Liver (tissue), 9 donors: ENCODE data around the gene PNKD. TPM values are rescaled to one million over a fixed set of nuclear protein-coding genes. Genes with fewer than 3 reads are reported as not detected.

ENCODE experiments used
- DNase-seq: peaks from one replicate; pipeline ENCODE4 v3.0.0-alpha.2; 2017; ENCODE audit warnings: low spot score
- H3K27ac ChIP-seq, 2 donors: one replicate each; pipeline ENCODE4 v1.7.0; 2013; ENCODE audit warnings: inconsistent platforms in 2 of 2, low read length in 2 of 2, control low read depth in 1 of 2, low read depth in 1 of 2, mild to moderate bottlenecking in 1 of 2
- H3K27me3 ChIP-seq, 4 donors: one replicate each; pipeline versions ENCODE4 v1.6.1 to v1.7.0; 2013; ENCODE audit warnings: low read length in 3 of 4, inconsistent platforms in 1 of 4, mild to moderate bottlenecking in 1 of 4, moderate library complexity in 1 of 4; ENCODE audit not compliant: control insufficient read depth in 4 of 4, insufficient read depth in 4 of 4
- H3K36me3 ChIP-seq, 4 donors: one replicate each; pipeline versions ENCODE4 v1.6.1 to v1.7.0; 2013; ENCODE audit warnings: low read length in 3 of 4, mild to moderate bottlenecking in 3 of 4, low read depth in 1 of 4, moderate library complexity in 1 of 4; ENCODE audit not compliant: control insufficient read depth in 4 of 4, insufficient read depth in 3 of 4
- H3K4me1 ChIP-seq, 4 donors: one replicate each; pipeline versions ENCODE4 v1.6.1 to v1.7.0; 2013; ENCODE audit warnings: low read length in 3 of 4, mild to moderate bottlenecking in 3 of 4, moderate library complexity in 1 of 4; ENCODE audit not compliant: control insufficient read depth in 4 of 4, insufficient read depth in 4 of 4
- H3K4me3 ChIP-seq, 3 donors: one replicate each; pipeline versions ENCODE4 v1.6.1 to v1.7.0; 2013; ENCODE audit warnings: low read length in 3 of 3, control low read depth in 1 of 3, low read depth in 1 of 3, mild to moderate bottlenecking in 1 of 3
- H3K9ac ChIP-seq, 2 donors: one replicate each; pipeline ENCODE4 v1.7.0; 2013; ENCODE audit warnings: low read length in 2 of 2, mild to moderate bottlenecking in 2 of 2, moderate library complexity in 2 of 2, control low read depth in 1 of 2, low read depth in 1 of 2
- H3K9me3 ChIP-seq, 4 donors: one replicate each; pipeline versions ENCODE4 v1.6.1 to v1.7.0; 2013; ENCODE audit warnings: low read length in 3 of 4; ENCODE audit not compliant: control insufficient read depth in 4 of 4
- EGR1 ChIP-seq, 2 donors: IDR thresholded peaks; 2 replicates each; pipeline ENCODE4 v1.6.1; 2016 to 2018; ENCODE audit warnings: antibody characterized with exemption in 2 of 2, low read depth in 2 of 2
- FOXA1 ChIP-seq: IDR thresholded peaks from 2 replicates; pipeline ENCODE4 v1.6.1; 2016; ENCODE audit warnings: antibody characterized with exemption
- FOXA2 ChIP-seq: IDR thresholded peaks from 2 replicates; pipeline ENCODE4 v1.6.1; 2016; ENCODE audit warnings: antibody characterized with exemption
- GABPA ChIP-seq, 2 donors: IDR thresholded peaks in 1 of 2; conservative IDR thresholded peaks in 1 of 2; 2 replicates each; pipeline ENCODE4 v1.6.1; 2016; ENCODE audit warnings: antibody characterized with exemption in 2 of 2, mild to moderate bottlenecking in 1 of 2, moderate library complexity in 1 of 2
- HNF4A ChIP-seq, 2 donors: conservative IDR thresholded peaks; 2 replicates each; pipeline ENCODE4 v1.6.1; 2016; ENCODE audit warnings: antibody characterized with exemption in 2 of 2, mild to moderate bottlenecking in 2 of 2
- HNF4G ChIP-seq: IDR thresholded peaks from 2 replicates; pipeline ENCODE4 v1.6.1; 2016; ENCODE audit warnings: antibody characterized with exemption
- JUND ChIP-seq, 2 donors: IDR thresholded peaks; 2 replicates each; pipeline ENCODE4 v1.6.1; 2016; ENCODE audit warnings: antibody characterized with exemption in 2 of 2
- NR2F2 ChIP-seq: IDR thresholded peaks from 2 replicates; pipeline ENCODE4 v1.6.1; 2016; ENCODE audit warnings: antibody characterized with exemption
- RAD21 ChIP-seq, 2 donors: IDR thresholded peaks; 2 replicates each; pipeline ENCODE4 v1.6.1; 2016; ENCODE audit warnings: antibody characterized with exemption in 2 of 2, mild to moderate bottlenecking in 2 of 2
- RXRA ChIP-seq, 2 donors: IDR thresholded peaks; 2 replicates each; pipeline ENCODE4 v1.6.1; 2017 to 2018; ENCODE audit warnings: antibody characterized with exemption in 2 of 2, mild to moderate bottlenecking in 1 of 2
- SP1 ChIP-seq: IDR thresholded peaks from 2 replicates; pipeline ENCODE4 v1.6.1; 2018; ENCODE audit warnings: antibody characterized with exemption, mild to moderate bottlenecking
- TAF1 ChIP-seq: conservative IDR thresholded peaks from 2 replicates; pipeline ENCODE4 v1.6.1; 2016; ENCODE audit warnings: antibody characterized with exemption, mild to moderate bottlenecking
- YY1 ChIP-seq: IDR thresholded peaks from 2 replicates; pipeline ENCODE4 v1.6.1; 2016; ENCODE audit warnings: antibody characterized with exemption, mild to moderate bottlenecking
- WGBS: extraction: QIAGEN DNeasy Blood & Tissue Kit; methylation state at CpG from one replicate; pipeline ENCODE4 v1.1.7; 2013; 5-methylcytosine and 5-hydroxymethylcytosine counted together
- polyA plus RNA-seq, 2 donors: library from polyadenylated mRNA; stranded (reverse) in 1 of 2; unstranded in 1 of 2; fragments of 200-250 nt in 1 of 2; fragments of >200 nt in 1 of 2; fragmentation: Nextera tagmentation in 1 of 2; extraction: Ambion mirVana in 1 of 2; gene quantifications; one replicate each; pipeline versions ENCODE4 v1.2.1 to v1.2.3, GENCODE V29; 2013 to 2015
- total RNA-seq, 2 donors: library from RNA; depleted of rRNA; stranded (reverse); fragments of >200 nt; gene quantifications; one replicate each; pipeline ENCODE4 v1.2.3, GENCODE V29; 2014
- TF ChIP-seq, protein P1 (sequence below): IDR thresholded peaks from 2 replicates; pipeline ENCODE4 v1.6.1; 2016; ENCODE audit warnings: antibody characterized with exemption
- TF ChIP-seq, protein P2 (sequence below): IDR thresholded peaks from 2 replicates; pipeline ENCODE4 v1.6.1; 2016; ENCODE audit warnings: antibody characterized with exemption
- TF ChIP-seq, protein P3 (sequence below): IDR thresholded peaks from 2 replicates; pipeline ENCODE4 v1.6.1; 2016; ENCODE audit warnings: antibody characterized with exemption, mild to moderate bottlenecking
- TF ChIP-seq, protein P4 (sequence below): fragments of 150-350 bp; IDR thresholded peaks from 2 replicates; pipeline ENCODE4 v1.5.1; 2017; ENCODE audit warnings: improper control_type of control experiment, low read depth, low read length; ENCODE audit not compliant: missing input control
- TF ChIP-seq, protein P5 (sequence below): IDR thresholded peaks from 2 replicates; pipeline ENCODE4 v1.6.1; 2016; ENCODE audit warnings: antibody characterized with exemption
- donor health status: healthy.
- donor health status: healthy.
- donor health status: healthy.
- donor health status: healthy.
- donor health status: healthy.

Gene PNKD
- total and polyA plus RNA-seq, 4 donors: 28.5 to 161 (median 94.9) TPM

DNA sequence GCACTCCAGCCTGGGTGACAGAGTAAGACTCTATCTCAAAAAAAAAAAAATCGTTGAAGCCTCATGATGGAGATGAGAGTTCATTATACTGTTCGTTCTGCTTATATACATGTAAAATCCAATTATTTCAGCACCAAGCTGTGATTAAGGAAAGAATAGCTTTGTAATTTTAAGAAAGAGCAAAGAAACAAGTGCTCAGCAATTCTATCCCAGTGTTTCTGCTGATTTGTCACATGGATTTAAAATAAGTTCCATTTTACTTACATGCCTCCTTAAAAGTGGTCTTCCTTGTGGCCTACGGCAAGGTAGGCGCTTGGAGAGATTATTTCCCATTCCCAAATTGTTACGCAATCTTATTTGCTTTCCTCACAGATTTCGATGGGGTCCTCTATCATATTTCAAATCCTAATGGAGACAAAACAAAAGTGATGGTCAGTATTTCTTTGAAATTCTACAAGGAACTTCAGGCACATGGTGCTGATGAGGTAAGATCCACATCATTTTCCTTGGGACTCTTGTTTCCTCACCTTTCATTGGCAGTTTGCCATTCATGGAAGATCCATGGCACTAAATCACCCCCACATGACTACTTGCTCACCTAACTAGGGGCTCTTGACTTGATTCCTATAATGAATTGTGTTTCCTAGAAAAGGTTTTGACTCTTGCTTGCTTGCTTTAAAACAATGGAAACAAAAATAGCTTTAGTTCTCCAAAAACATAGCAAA lies 41.8 kb upstream of the PNKD start:
- no peak for DNase-seq
- no peak overlapping the region for H3K9ac ChIP-seq
- 86% methylated on average over 6 of the region's 6 CpGs for WGBS
- H3K27me3 ChIP-seq: no peaks in the 10 kb centered on the region
- peak overlapping the region in 1 of 2 donors; percentile 17 for H3K27ac ChIP-seq
- H3K9me3 ChIP-seq: no peaks in the 10 kb centered on the region
- no peak overlapping the region for H3K4me3 ChIP-seq
- peaks cover 0 to 5% (median 1%) of the 10 kb centered on the region in 4 donors for H3K4me1 ChIP-seq
- peaks cover 7 to 23% (median 16%) of the 10 kb centered on the region in 4 donors for H3K36me3 ChIP-seq
- no peak for TF ChIP-seq EGR1 (IDR thresholded peaks at IDR 0.05; ENCODE audit: low read depth in 2 of 2)
- TF ChIP-seq, protein P1, sequence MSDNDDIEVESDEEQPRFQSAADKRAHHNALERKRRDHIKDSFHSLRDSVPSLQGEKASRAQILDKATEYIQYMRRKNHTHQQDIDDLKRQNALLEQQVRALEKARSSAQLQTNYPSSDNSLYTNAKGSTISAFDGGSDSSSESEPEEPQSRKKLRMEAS: no peak
- TF ChIP-seq, protein P2, sequence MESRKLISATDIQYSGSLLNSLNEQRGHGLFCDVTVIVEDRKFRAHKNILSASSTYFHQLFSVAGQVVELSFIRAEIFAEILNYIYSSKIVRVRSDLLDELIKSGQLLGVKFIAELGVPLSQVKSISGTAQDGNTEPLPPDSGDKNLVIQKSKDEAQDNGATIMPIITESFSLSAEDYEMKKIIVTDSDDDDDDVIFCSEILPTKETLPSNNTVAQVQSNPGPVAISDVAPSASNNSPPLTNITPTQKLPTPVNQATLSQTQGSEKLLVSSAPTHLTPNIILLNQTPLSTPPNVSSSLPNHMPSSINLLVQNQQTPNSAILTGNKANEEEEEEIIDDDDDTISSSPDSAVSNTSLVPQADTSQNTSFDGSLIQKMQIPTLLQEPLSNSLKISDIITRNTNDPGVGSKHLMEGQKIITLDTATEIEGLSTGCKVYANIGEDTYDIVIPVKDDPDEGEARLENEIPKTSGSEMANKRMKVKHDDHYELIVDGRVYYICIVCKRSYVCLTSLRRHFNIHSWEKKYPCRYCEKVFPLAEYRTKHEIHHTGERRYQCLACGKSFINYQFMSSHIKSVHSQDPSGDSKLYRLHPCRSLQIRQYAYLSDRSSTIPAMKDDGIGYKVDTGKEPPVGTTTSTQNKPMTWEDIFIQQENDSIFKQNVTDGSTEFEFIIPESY: no peak
- TF ChIP-seq SP1: no peak
- no peak for TF ChIP-seq JUND (IDR thresholded peaks at IDR 0.05)
- no peak for TF ChIP-seq YY1
- no peak for TF ChIP-seq NR2F2
- no peak for TF ChIP-seq FOXA2
- no peak for TF ChIP-seq HNF4G
- TF ChIP-seq HNF4A (conservative IDR thresholded peaks at IDR 0.05): no peak
- TF ChIP-seq, protein P3, sequence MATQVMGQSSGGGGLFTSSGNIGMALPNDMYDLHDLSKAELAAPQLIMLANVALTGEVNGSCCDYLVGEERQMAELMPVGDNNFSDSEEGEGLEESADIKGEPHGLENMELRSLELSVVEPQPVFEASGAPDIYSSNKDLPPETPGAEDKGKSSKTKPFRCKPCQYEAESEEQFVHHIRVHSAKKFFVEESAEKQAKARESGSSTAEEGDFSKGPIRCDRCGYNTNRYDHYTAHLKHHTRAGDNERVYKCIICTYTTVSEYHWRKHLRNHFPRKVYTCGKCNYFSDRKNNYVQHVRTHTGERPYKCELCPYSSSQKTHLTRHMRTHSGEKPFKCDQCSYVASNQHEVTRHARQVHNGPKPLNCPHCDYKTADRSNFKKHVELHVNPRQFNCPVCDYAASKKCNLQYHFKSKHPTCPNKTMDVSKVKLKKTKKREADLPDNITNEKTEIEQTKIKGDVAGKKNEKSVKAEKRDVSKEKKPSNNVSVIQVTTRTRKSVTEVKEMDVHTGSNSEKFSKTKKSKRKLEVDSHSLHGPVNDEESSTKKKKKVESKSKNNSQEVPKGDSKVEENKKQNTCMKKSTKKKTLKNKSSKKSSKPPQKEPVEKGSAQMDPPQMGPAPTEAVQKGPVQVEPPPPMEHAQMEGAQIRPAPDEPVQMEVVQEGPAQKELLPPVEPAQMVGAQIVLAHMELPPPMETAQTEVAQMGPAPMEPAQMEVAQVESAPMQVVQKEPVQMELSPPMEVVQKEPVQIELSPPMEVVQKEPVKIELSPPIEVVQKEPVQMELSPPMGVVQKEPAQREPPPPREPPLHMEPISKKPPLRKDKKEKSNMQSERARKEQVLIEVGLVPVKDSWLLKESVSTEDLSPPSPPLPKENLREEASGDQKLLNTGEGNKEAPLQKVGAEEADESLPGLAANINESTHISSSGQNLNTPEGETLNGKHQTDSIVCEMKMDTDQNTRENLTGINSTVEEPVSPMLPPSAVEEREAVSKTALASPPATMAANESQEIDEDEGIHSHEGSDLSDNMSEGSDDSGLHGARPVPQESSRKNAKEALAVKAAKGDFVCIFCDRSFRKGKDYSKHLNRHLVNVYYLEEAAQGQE: no peak
- TF ChIP-seq TAF1: no peak
- TF ChIP-seq, protein P4, sequence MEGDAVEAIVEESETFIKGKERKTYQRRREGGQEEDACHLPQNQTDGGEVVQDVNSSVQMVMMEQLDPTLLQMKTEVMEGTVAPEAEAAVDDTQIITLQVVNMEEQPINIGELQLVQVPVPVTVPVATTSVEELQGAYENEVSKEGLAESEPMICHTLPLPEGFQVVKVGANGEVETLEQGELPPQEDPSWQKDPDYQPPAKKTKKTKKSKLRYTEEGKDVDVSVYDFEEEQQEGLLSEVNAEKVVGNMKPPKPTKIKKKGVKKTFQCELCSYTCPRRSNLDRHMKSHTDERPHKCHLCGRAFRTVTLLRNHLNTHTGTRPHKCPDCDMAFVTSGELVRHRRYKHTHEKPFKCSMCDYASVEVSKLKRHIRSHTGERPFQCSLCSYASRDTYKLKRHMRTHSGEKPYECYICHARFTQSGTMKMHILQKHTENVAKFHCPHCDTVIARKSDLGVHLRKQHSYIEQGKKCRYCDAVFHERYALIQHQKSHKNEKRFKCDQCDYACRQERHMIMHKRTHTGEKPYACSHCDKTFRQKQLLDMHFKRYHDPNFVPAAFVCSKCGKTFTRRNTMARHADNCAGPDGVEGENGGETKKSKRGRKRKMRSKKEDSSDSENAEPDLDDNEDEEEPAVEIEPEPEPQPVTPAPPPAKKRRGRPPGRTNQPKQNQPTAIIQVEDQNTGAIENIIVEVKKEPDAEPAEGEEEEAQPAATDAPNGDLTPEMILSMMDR: no peak
- no peak for TF ChIP-seq GABPA (IDR thresholded peaks at IDR 0.05 in 1 of 2, conservative IDR thresholded peaks at IDR 0.05 in 1 of 2)
- TF ChIP-seq, protein P5, sequence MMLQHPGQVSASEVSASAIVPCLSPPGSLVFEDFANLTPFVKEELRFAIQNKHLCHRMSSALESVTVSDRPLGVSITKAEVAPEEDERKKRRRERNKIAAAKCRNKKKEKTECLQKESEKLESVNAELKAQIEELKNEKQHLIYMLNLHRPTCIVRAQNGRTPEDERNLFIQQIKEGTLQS: no peak
- TF ChIP-seq RXRA (IDR thresholded peaks at IDR 0.05): no peak
- no peak for TF ChIP-seq RAD21 (IDR thresholded peaks at IDR 0.05)
- no peak for TF ChIP-seq FOXA1
